ENCODE results near the gene ZNF668. TPM values are rescaled to one million over a fixed set of nuclear protein-coding genes. Genes with fewer than 3 reads are reported as not detected.

The ZNF668 gene
- total and polyA plus RNA-seq, 2 of the 13 experiments (the other 11 are each of a cell fraction or from before 2014, with no cell fraction given): 3.8 to 9.8 TPM

GRCh38 chr16:31073142-31073969, 684 bp downstream of the ZNF668 start (continued):
- TF ChIP-seq ZBTB39 (CRISPR knock-in tag; IDR thresholded peaks at IDR 0.05): peak; percentile 56; the same call in 1 of the 2 replicates
- peak; percentile 63 for TF ChIP-seq POLR2AphosphoS5 (IDR thresholded peaks at IDR 0.05; ENCODE audit: low read depth, low read length)
- peak; percentile 95; the same call in 1 of the 2 replicates for TF ChIP-seq SALL2 (CRISPR knock-in tag; IDR thresholded peaks at IDR 0.05)
- peak; percentile 31; the same call in 1 of the 2 replicates for TF ChIP-seq ZNF343 (CRISPR knock-in tag; IDR thresholded peaks at IDR 0.05)
- no peak for TF ChIP-seq ZNF883 (CRISPR knock-in tag; IDR thresholded peaks at IDR 0.05; ENCODE audit: not compliant biosample characterization)
- no peak for TF ChIP-seq ZNF362 (CRISPR knock-in tag; IDR thresholded peaks at IDR 0.05; ENCODE audit: borderline replicate concordance)
- TF ChIP-seq E2F2 (CRISPR knock-in tag; IDR thresholded peaks at IDR 0.05; ENCODE audit: borderline replicate concordance): peak; percentile 66; the same call in 1 of the 2 replicates
- TF ChIP-seq PBX2 (CRISPR knock-in tag; IDR thresholded peaks at IDR 0.05): no peak
- no peak; the same call in none of the 2 replicates for TF ChIP-seq RFXAP (CRISPR knock-in tag; IDR thresholded peaks at IDR 0.05; ENCODE audit: borderline replicate concordance)
- no peak for TF ChIP-seq NR2C2 (CRISPR knock-in tag; IDR thresholded peaks at IDR 0.05; ENCODE audit: borderline replicate concordance)
- peak; percentile 71 for TF ChIP-seq RAD21 (CRISPR knock-in tag; IDR thresholded peaks at IDR 0.05)
- TF ChIP-seq FOSL1 (CRISPR knock-in tag; IDR thresholded peaks at IDR 0.05; ENCODE audit: borderline replicate concordance): 0 out of 2 replicates have a peak, but pooled peaks have one; percentile 17
- TF ChIP-seq RFX5 (IDR thresholded peaks at IDR 0.05; ENCODE audit: low read depth, low read length): peak; percentile 53; the same call in 1 of the 2 replicates
- no peak for TF ChIP-seq NFATC3 (CRISPR knock-in tag; IDR thresholded peaks at IDR 0.05)
- peak; percentile 75; the same call in 1 of the 2 replicates for TF ChIP-seq ZBTB10 (CRISPR knock-in tag; IDR thresholded peaks at IDR 0.05; ENCODE audit: borderline replicate concordance)
- no peak for TF ChIP-seq GRHL1 (CRISPR knock-in tag; conservative IDR thresholded peaks at IDR 0.05)
- no peak for TF ChIP-seq ZNF878 (CRISPR knock-in tag; IDR thresholded peaks at IDR 0.05)

Measured in HepG2 (cell line).